Endothelial cell of umbilical vein (primary cell): ENCODE measurements around the gene PDE3B.
"Not testable (repeated sequence)": the region's sequence is repeated elsewhere in the genome, so short reads cannot be mapped to it uniquely, and the experiment has no call there.

ENCODE experiments used
- EZH2 ChIP-seq: IDR thresholded peaks from 2 replicates; pipeline ENCODE4 v1.6.1; 2012; ENCODE audit warnings: borderline replicate concordance, low read depth, mild to moderate bottlenecking, moderate library complexity, low read length, inconsistent platforms; ENCODE audit not compliant: severe bottlenecking
- MYC ChIP-seq: IDR thresholded peaks from one replicate; pipeline ENCODE4 v1.6.1; 2011; ENCODE audit warnings: mild to moderate bottlenecking, low read depth, low read length
- POLR2A ChIP-seq: IDR thresholded peaks from 2 replicates; pipeline ENCODE4 v1.6.1; 2012; ENCODE audit warnings: low read depth, mild to moderate bottlenecking, control low read depth, low read length
- POLR2AphosphoS5 ChIP-seq: IDR thresholded peaks from 2 replicates; pipeline ENCODE4 v1.6.1; 2012; ENCODE audit warnings: low read depth, mild to moderate bottlenecking, control low read depth, low read length, moderate library complexity; ENCODE audit not compliant: insufficient read depth
- TF ChIP-seq, protein P1 (sequence below), 2 donors: IDR thresholded peaks; 1 replicate in 1 of 2; 2 replicates in 1 of 2; pipeline ENCODE4 v1.5.1; 2011; ENCODE audit warnings: low read length in 2 of 2, mild to moderate bottlenecking in 2 of 2, moderate library complexity in 2 of 2, control low read depth in 1 of 2, inconsistent platforms in 1 of 2, low read depth in 1 of 2; ENCODE audit not compliant: insufficient read depth in 1 of 2; ENCODE audit errors: extremely low read depth in 1 of 2
- TF ChIP-seq, protein P2 (sequence below): IDR thresholded peaks from 2 replicates; pipeline ENCODE4 v1.6.1; 2011; ENCODE audit not compliant: insufficient read depth, insufficient read length

DNA sequence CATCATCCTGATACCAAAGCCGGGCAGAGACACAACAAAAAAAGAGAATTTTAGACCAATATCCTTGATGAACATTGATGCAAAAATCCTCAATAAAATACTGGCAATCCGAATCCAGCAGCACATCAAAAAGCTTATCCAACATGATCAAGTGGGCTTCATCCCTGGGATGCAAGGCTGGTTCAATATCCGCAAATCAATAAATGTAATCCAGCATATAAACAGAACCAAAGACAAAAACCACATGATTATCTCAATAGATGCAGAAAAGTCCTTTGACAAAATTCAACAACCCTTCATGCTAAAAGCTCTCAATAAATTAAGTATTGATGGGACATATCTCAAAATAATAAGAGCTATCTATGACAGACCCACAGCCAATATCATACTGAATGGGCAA, 21.3 kb downstream of the PDE3B start:
- TF ChIP-seq, protein P1, sequence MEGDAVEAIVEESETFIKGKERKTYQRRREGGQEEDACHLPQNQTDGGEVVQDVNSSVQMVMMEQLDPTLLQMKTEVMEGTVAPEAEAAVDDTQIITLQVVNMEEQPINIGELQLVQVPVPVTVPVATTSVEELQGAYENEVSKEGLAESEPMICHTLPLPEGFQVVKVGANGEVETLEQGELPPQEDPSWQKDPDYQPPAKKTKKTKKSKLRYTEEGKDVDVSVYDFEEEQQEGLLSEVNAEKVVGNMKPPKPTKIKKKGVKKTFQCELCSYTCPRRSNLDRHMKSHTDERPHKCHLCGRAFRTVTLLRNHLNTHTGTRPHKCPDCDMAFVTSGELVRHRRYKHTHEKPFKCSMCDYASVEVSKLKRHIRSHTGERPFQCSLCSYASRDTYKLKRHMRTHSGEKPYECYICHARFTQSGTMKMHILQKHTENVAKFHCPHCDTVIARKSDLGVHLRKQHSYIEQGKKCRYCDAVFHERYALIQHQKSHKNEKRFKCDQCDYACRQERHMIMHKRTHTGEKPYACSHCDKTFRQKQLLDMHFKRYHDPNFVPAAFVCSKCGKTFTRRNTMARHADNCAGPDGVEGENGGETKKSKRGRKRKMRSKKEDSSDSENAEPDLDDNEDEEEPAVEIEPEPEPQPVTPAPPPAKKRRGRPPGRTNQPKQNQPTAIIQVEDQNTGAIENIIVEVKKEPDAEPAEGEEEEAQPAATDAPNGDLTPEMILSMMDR (IDR thresholded peaks at IDR 0.05; ENCODE audit: extremely low read depth in 1 of 2, insufficient read depth in 1 of 2, low read depth in 1 of 2, low read length in 2 of 2) = not testable (repeated sequence)
- not testable (repeated sequence) for TF ChIP-seq POLR2AphosphoS5, POLR2A, EZH2, MYC
- TF ChIP-seq, protein P2, sequence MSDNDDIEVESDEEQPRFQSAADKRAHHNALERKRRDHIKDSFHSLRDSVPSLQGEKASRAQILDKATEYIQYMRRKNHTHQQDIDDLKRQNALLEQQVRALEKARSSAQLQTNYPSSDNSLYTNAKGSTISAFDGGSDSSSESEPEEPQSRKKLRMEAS = not testable (repeated sequence)
